Activated CD4-positive, alpha-beta T cell treated with anti-CD3 and anti-CD28 coated beads, Interleukin-2, Interleukin-4, amounts not matched to agents 100 ng/mL and 50 ng/mL, durations not matched to agents 16 hours and 8 hours (primary cell): ENCODE results near the gene FTO.
"Not testable (repeated sequence)": the region's sequence is repeated elsewhere in the genome, so short reads cannot be mapped to it uniquely, and the experiment has no call there.

Experiments used
- DNase-seq: peaks from one replicate; pipeline ENCODE4 v3.0.0-alpha.2; 2020; ENCODE audit warnings: low spot score

The FTO gene

DNA sequence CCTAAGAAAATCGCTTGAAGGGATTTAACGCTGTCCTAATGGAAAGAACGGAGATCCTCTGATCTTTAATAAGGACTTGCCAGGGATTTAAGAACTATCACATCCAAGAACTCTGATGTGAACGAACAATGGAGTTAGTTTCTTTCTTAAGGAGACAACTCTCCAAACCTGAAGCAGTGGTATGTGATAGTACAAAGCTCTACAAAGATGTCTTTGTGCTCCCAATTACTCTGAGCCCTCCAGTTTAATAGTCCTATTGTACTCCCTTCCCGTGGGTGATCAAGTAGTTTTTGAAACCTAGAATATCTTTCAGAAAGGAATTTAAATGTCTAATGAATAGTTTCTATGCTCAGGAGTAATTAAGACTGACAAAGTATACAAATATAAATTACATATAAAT, 123.8 kb downstream of the FTO start:
- no peak for DNase-seq

GRCh38 chr16:53829186-53829747, 125.3 kb downstream of the FTO start:
- DNase-seq: no peak

- DNase-seq: no peak
Observed at GRCh38 chr16:53832896-53833544, 129.1 kb downstream of the FTO start.

GRCh38 chr16:53836142-53836541, 132.2 kb downstream of the FTO start:
- no peak for DNase-seq

GRCh38 chr16:53836680-53837079, 132.7 kb downstream of the FTO start:
- DNase-seq: no peak

DNA sequence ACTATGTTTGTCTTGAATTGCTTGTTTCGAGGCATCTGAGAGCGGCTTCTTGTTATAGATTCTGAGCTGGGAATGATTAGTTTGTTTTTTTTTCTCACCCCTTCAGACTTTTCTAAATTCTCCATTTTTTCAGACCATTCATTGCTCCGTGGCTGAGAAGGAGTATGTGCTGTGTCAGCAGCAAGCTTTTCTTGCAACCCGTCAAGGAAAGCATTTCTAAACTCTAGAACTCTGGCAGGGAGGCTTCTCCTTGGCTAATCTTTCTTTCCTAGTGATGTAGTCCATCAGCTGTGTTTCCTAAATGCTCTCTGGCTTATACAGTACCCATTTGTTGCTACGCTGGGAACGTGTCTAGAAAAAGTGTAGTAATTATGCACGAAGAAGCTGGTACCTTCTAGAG, 133.5 kb downstream of the FTO start:
- DNase-seq: no peak

DNA sequence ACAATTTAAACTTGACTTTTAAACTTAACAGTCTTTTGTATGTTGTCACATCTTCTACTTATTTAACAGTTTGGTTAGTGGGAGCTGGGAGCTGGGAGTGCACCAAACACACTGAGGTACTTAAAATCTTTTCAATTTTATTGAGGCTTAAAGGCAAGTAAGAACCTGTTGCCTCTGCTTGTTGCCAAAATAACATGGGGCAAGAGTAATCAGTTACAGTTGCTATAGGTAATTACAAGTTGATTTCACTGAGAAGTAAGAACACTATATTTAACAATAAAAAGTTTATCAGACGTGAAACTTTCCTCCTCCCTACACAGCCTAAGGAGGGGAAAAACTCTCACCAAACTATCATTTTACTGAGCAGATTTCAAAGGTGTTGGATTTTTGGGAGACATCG, 135.2 kb downstream of the FTO start:
- DNase-seq: no peak

DNA sequence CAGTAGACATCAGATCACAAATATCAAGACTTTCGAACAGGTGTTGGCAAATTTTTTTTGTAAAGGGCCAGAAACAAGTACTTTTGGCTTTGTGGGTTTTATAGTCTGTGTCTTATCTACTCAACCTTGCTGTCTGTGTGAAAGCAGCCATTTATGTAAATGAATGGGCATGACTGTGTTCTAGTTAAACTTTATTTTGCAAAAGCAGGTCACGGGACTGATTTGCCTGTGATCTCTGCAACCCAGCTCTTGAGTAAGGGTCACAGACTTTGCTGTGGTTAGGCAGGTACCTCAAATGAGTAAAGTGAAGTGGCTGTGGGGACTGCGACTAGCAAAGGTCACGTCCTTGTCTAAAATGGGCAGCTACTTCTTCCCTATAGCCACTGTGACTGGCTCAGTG, 136.5 kb downstream of the FTO start:
- DNase-seq: no peak

- DNase-seq: no peak
Observed at GRCh38 chr16:53841884-53842283, 137.9 kb downstream of the FTO start.

DNA sequence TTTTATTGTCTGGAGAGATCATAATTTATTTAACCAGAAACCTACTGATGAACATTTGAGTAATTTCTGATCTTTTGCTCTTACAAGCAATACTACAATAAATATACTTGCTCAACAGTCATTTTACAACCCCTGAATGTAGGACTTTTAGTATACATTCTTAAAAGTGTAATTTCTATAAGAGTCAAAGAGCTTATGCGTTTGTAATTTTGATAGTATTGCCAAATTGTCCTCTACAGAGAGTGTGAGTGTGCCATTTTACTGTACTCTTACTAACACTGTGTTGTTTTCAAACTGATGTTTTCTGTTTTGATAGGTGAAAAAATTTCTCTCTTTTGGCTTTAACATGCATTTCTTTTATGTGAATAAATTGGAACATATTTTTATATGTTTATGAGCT, 139.1 kb downstream of the FTO start:
- DNase-seq: no peak

DNA sequence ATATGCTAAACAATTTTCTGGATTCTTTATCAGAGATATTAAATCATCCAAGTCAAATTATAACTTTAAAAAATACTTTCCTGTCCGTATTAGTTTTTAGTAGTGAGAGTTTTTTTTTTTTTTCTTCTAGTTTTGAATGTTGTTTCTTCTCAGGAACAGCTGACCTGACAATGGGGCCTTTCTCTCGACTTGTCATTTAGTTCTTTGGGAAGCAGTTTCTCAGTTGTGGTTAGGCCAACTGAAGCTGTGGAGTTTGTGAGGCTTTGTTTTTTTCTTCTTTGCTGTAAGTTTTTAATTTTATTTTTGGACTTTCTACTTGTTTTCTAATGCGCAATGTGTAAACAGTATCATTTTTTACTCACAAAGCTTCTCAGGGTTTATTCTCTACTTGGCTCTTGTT, 140.8 kb downstream of the FTO start:
- no peak for DNase-seq

DNA sequence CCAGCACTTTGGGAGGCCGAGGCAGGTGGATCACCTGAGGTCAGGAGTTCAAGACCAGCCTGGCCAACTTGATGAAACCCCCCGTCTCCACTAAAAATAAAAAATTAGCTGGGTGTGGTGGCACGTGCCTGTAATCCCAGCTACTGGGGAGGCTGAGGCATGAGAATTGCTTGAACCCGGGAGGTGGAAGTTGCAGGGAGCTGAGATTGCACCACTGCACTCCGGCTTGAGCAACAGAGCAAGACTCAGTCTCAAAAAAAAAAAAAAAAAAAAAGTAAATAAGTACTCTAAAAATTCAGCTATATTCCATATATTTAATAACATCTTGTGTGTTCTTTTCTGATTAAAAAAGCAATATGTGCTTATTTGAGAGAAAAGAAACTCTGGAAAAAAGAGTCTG, 142.6 kb downstream of the FTO start:
- DNase-seq: not testable (repeated sequence)

DNA sequence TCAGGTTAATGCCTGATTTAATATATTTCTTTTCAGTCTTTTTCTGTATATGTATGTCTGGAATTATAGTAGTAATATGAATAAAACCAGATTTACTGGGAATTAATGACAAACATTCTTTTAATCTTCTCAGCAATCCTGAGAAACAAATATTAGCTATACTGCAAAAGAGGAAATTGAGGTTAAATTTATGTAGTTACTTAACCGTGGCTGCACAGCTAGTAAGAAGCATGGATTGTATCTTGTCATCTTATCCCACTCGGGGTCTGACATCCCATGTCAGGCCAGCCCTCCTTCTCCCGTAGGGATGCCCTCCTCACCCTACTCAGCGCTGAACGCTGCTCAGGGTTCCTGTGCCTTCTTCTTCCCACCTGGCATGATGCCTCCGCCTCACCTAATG, 143.0 kb downstream of the FTO start:
- no peak for DNase-seq

DNA sequence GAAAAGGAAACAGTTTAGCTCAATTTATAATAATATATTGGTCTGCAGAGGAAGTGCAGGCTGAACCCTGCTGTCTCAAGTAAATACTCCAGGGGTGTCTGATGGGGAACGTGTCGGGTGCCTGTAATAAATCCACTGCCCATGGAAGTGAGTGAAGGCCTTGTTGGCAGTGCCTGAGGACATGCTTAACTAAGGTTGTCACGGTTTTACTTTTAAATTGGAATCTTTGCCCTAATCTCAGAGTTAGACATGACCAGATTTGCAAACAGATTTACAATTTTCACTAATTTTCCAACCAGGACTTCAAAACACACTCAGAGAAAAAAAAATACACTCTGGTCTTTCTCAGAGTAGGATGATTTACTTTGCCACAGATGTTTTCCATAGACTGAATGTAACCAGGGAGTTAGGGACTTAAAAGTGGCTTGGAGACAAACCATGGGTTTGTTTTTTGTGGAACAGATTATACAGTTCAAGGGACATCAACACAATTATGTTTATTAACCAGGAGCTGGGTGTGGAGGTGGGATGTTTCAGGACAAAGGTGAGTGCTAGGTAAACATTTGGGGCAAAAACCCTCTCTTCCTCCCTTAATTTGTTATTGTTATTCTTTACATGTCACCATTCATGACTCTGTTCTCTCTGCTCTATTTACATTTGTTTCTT, 144.5 kb downstream of the FTO start:
- DNase-seq: no peak

- DNase-seq: no peak
Observed at GRCh38 chr16:53848950-53849349, 145.0 kb downstream of the FTO start.

DNA sequence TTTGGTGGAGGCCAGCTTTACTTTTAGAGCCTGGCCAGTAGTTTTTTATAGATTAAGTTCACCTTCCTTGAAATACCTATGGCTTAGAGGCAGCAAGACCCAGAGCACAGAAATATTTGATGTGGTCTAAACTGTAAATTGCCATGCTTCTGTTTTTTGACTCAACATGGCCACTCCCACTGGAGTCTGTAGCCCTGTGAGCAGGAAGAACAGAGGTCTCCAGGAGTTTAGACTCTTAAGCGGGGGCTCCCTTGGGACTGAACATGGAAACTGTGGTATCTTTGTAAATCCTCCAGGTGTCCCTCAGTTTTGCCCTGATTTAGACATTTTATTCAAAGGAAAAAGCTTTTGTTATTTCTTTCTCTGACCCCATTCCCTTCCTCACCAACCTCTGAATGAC, 145.6 kb downstream of the FTO start:
- DNase-seq: no peak

DNA sequence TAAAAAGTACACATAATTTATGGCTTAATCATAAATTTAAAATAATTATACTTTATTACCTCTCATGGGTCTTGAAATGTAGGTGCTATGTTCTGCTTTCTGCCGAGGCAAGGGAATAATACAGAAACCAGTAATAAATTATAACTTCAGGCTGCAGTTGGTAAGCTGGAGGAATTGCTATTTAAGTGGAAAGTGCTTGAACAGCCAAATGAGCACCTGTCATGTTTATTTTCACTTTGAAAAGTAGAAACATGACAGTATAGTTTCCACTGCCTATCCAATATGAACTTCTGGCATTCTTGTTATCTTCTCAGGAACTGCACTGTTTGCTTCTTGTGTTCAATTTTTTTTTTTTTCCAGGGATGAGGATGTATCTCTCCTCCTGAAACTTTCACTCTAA, 146.0 kb downstream of the FTO start:
- no peak for DNase-seq

- no peak for DNase-seq
Observed at GRCh38 chr16:53852678-53853077, 148.7 kb downstream of the FTO start.

- no peak for DNase-seq
Observed at GRCh38 chr16:53855056-53855455, 151.1 kb downstream of the FTO start.

DNA sequence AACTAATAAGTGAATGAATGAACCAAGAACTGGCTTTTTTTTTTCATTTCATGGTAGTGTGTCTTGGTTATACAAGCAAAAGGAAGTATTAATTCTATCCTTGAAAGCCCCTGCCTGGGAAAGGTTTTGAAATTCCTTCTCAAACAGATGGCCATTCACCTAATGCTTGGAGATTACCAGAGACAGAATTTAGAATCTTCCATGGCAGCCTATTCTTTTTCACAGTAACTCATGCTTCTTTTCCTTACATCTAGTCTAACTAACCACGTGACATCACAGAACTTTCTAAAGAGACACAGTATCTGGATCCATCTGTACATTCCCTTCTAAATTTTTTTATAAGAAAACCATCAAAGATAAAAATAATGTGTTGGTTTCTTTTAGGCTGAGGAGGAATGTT, 151.6 kb downstream of the FTO start:
- no peak for DNase-seq

GRCh38 chr16:53859995-53860540, 156.1 kb downstream of the FTO start:
- no peak for DNase-seq

- no peak for DNase-seq
Observed at GRCh38 chr16:53863861-53864260, 159.9 kb downstream of the FTO start.

DNA sequence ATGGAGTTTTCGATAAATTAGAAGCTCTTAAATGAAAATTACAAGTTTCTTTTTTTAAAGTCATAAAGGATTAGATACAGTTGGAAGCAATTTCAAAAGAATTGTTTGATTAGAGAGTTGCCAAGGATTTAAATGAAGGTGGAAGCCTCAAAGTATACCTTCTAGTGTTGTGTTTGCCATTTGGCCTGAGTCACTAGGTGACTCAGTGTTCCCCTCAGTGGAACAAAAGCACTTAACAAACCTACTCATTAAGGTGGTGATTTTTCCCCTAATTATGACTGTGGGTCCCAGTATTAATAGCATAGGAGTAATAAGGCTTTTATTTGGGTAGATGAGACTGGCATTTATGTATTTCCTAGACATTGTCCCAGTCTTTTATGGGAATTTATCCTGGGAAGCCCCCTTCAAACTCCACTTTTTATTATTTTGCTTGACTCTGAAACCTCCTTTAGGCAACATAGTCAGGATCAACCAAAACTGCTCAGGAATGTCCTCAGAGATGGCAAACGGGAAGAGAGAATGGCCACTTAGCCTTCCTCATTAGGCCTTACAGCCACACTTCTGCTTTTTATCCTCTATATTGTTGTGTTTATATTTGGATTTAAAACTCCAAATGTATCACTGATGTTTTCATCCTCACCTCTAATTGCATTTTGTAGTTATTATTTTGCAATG, 161.0 kb downstream of the FTO start:
- no peak for DNase-seq
